ENCODE results near the gene NSMF.

DNA sequence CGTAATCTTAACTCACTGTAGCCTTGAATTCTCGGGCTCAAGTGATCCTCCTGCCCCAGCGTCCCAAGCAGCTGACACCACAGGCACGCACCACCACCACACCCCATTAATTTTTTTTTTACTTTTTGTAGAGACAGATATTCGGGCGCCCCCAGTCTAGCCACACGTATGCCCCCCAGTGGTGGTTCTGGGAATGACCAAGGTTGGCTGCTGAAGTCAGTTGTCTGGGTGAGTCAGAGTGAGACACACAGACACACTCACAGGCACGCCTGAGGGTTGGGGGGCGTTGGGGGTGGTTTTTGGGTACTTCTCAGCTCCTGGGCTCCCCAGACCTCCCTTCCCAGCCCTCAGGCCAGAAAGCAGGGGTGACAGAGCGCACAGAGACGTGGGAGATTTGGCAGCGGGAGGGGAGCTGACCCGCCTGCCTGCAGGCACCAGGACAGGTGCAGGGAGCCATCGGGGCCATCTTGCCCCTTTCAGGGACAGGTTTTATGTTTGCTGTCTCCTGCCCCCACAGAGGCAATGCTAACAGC lies 13.8 kb downstream of the NSMF start:
- TF ChIP-seq, protein P1, sequence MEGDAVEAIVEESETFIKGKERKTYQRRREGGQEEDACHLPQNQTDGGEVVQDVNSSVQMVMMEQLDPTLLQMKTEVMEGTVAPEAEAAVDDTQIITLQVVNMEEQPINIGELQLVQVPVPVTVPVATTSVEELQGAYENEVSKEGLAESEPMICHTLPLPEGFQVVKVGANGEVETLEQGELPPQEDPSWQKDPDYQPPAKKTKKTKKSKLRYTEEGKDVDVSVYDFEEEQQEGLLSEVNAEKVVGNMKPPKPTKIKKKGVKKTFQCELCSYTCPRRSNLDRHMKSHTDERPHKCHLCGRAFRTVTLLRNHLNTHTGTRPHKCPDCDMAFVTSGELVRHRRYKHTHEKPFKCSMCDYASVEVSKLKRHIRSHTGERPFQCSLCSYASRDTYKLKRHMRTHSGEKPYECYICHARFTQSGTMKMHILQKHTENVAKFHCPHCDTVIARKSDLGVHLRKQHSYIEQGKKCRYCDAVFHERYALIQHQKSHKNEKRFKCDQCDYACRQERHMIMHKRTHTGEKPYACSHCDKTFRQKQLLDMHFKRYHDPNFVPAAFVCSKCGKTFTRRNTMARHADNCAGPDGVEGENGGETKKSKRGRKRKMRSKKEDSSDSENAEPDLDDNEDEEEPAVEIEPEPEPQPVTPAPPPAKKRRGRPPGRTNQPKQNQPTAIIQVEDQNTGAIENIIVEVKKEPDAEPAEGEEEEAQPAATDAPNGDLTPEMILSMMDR (conservative IDR thresholded peaks at IDR 0.05; ENCODE audit: low read depth in 2 of 2), result peak; percentile 83 to 84
- TF ChIP-seq, protein P2, sequence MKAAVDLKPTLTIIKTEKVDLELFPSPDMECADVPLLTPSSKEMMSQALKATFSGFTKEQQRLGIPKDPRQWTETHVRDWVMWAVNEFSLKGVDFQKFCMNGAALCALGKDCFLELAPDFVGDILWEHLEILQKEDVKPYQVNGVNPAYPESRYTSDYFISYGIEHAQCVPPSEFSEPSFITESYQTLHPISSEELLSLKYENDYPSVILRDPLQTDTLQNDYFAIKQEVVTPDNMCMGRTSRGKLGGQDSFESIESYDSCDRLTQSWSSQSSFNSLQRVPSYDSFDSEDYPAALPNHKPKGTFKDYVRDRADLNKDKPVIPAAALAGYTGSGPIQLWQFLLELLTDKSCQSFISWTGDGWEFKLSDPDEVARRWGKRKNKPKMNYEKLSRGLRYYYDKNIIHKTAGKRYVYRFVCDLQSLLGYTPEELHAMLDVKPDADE (IDR thresholded peaks at IDR 0.05), result no peak
- TF ChIP-seq EZH2 (IDR thresholded peaks at IDR 0.05; ENCODE audit: low read depth, unreplicated experiment) (no peak), CREB1 (CRISPR knock-in tag; IDR thresholded peaks at IDR 0.05; ENCODE audit: low read depth) (no peak), EZH2phosphoT487 (IDR thresholded peaks at IDR 0.05; ENCODE audit: unreplicated experiment) (no peak), JUNB (IDR thresholded peaks at IDR 0.05; ENCODE audit: unreplicated experiment) (no peak), POLR2AphosphoS5 (IDR thresholded peaks at IDR 0.05; ENCODE audit: low read depth) (no peak), ZNF114 (CRISPR knock-in tag; IDR thresholded peaks at IDR 0.05) (no peak), STAT1 (IDR thresholded peaks at IDR 0.05; ENCODE audit: unreplicated experiment) (no peak), NANOG (IDR thresholded peaks at IDR 0.05; ENCODE audit: borderline replicate concordance) (no peak), ZNF331 (CRISPR knock-in tag; IDR thresholded peaks at IDR 0.05; ENCODE audit: low read depth) (no peak)
- TF ChIP-seq, protein P3, sequence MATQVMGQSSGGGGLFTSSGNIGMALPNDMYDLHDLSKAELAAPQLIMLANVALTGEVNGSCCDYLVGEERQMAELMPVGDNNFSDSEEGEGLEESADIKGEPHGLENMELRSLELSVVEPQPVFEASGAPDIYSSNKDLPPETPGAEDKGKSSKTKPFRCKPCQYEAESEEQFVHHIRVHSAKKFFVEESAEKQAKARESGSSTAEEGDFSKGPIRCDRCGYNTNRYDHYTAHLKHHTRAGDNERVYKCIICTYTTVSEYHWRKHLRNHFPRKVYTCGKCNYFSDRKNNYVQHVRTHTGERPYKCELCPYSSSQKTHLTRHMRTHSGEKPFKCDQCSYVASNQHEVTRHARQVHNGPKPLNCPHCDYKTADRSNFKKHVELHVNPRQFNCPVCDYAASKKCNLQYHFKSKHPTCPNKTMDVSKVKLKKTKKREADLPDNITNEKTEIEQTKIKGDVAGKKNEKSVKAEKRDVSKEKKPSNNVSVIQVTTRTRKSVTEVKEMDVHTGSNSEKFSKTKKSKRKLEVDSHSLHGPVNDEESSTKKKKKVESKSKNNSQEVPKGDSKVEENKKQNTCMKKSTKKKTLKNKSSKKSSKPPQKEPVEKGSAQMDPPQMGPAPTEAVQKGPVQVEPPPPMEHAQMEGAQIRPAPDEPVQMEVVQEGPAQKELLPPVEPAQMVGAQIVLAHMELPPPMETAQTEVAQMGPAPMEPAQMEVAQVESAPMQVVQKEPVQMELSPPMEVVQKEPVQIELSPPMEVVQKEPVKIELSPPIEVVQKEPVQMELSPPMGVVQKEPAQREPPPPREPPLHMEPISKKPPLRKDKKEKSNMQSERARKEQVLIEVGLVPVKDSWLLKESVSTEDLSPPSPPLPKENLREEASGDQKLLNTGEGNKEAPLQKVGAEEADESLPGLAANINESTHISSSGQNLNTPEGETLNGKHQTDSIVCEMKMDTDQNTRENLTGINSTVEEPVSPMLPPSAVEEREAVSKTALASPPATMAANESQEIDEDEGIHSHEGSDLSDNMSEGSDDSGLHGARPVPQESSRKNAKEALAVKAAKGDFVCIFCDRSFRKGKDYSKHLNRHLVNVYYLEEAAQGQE (IDR thresholded peaks at IDR 0.05; ENCODE audit: unreplicated experiment), result no peak
- TF ChIP-seq, protein P4, sequence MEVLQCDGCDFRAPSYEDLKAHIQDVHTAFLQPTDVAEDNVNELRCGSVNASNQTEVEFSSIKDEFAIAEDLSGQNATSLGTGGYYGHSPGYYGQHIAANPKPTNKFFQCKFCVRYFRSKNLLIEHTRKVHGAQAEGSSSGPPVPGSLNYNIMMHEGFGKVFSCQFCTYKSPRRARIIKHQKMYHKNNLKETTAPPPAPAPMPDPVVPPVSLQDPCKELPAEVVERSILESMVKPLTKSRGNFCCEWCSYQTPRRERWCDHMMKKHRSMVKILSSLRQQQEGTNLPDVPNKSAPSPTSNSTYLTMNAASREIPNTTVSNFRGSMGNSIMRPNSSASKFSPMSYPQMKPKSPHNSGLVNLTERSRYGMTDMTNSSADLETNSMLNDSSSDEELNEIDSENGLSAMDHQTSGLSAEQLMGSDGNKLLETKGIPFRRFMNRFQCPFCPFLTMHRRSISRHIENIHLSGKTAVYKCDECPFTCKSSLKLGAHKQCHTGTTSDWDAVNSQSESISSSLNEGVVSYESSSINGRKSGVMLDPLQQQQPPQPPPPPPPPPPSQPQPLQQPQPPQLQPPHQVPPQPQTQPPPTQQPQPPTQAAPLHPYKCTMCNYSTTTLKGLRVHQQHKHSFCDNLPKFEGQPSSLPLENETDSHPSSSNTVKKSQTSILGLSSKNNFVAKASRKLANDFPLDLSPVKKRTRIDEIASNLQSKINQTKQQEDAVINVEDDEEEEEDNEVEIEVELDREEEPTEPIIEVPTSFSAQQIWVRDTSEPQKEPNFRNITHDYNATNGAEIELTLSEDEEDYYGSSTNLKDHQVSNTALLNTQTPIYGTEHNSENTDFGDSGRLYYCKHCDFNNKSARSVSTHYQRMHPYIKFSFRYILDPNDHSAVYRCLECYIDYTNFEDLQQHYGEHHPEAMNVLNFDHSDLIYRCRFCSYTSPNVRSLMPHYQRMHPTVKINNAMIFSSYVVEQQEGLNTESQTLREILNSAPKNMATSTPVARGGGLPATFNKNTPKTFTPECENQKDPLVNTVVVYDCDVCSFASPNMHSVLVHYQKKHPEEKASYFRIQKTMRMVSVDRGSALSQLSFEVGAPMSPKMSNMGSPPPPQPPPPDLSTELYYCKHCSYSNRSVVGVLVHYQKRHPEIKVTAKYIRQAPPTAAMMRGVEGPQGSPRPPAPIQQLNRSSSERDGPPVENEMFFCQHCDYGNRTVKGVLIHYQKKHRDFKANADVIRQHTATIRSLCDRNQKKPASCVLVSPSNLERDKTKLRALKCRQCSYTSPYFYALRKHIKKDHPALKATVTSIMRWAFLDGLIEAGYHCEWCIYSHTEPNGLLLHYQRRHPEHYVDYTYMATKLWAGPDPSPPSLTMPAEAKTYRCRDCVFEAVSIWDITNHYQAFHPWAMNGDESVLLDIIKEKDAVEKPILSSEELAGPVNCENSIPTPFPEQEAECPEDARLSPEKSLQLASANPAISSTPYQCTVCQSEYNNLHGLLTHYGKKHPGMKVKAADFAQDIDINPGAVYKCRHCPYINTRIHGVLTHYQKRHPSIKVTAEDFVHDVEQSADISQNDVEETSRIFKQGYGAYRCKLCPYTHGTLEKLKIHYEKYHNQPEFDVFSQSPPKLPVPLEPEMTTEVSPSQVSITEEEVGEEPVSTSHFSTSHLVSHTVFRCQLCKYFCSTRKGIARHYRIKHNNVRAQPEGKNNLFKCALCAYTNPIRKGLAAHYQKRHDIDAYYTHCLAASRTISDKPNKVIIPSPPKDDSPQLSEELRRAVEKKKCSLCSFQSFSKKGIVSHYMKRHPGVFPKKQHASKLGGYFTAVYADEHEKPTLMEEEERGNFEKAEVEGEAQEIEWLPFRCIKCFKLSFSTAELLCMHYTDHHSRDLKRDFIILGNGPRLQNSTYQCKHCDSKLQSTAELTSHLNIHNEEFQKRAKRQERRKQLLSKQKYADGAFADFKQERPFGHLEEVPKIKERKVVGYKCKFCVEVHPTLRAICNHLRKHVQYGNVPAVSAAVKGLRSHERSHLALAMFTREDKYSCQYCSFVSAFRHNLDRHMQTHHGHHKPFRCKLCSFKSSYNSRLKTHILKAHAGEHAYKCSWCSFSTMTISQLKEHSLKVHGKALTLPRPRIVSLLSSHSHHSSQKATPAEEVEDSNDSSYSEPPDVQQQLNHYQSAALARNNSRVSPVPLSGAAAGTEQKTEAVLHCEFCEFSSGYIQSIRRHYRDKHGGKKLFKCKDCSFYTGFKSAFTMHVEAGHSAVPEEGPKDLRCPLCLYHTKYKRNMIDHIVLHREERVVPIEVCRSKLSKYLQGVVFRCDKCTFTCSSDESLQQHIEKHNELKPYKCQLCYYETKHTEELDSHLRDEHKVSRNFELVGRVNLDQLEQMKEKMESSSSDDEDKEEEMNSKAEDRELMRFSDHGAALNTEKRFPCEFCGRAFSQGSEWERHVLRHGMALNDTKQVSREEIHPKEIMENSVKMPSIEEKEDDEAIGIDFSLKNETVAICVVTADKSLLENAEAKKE (CRISPR knock-in tag; IDR thresholded peaks at IDR 0.05), result no peak
